Left hindlimb (tissue), 1 donor: ENCODE results near the gene TAOK3.

ENCODE experiments used
- DNase-seq: peaks from one replicate; pipeline ENCODE4 v3.0.0-alpha.2; 2018

TAOK3 gene

DNA sequence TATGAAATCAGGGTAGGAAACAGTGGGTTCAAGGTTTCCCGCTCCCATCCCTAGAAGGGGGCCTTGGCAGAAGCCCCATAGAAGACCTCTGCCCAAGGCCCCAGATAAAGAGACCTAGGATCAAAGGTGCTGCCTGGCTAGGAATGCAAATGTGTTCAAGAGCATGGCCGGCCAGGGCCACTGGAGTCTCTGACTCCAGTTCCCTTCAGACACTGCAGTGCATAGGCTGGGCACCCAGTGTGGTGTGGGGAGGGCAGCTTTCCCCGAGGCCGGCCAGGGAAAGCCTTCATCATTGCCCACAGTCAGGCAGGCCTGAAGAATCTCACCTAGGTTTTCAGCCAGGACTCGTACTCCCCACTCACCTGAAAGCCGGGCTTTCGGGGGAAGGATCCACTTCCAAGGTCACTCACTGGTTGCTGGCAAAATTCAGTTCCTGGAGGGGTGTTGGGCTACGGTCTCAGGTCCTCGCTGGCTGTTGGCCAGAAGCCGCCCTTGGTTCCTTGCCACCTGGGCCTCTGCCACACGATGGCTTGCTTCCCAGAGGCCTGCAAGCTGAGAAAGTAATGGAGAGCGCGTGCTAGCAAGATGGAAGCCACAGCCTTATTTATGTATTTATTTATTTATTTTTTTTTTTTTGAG lies 246.5 kb downstream of the TAOK3 start:
- no peak for DNase-seq

- no peak for DNase-seq
These were observed 247.0 kb downstream of the TAOK3 start for GRCh38 chr12:118125743-118126118.

DNA sequence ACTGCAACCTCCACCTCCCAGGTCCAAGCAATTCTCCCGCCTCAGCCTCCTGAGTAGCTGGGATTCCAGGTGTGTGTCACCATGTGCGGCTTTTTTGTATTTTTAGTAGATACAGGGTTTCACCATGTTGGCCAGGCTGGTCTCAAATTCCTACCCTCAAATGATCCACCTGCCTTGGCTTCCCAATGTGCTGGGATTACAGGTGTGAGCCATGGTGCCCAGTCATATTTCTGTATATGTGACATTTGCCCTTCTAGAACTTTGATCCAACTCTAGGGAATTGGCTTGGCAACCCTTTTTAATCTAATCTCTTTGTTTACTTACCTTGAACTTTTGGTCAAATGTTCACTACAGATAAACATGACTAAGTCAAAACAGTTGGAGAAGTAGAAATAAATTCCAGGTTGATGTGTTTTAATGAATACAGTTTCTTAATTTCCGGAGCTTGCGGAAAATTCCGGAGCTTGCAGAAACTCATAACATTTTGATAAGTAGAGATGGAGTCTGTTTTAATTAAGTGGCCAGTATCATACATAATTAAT lies 248.3 kb downstream of the TAOK3 start:
- no peak for DNase-seq

GRCh38 chr12:118122264-118122663 lies 250.4 kb downstream of the TAOK3 start:
- DNase-seq: no peak

- peak; percentile 48 for DNase-seq
These were observed 251.9 kb downstream of the TAOK3 start for GRCh38 chr12:118120579-118121363.

DNA sequence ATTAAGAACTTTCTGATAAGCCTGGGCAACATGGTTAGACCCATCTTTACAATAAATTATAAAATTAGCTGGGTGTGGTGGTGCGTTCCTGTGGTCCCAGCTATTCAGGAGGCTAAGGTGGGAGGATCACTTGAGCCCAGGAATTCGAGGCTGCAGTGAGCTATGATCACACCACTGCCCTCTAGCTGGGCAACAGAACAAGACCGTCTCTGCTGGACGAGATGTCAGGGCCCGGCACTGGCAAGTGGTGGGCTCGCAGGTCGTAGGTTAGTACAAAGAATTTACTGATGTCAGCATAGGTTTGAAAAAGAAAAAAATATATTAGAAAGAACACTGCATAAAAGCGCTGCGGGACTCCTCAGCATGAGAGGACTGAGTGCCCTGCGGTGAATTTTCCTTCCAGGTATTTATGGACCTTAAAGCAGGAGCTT lies 253.2 kb downstream of the TAOK3 start:
- DNase-seq: no peak

GRCh38 chr12:118109088-118109487 lies 263.6 kb downstream of the TAOK3 start:
- no peak for DNase-seq

DNA sequence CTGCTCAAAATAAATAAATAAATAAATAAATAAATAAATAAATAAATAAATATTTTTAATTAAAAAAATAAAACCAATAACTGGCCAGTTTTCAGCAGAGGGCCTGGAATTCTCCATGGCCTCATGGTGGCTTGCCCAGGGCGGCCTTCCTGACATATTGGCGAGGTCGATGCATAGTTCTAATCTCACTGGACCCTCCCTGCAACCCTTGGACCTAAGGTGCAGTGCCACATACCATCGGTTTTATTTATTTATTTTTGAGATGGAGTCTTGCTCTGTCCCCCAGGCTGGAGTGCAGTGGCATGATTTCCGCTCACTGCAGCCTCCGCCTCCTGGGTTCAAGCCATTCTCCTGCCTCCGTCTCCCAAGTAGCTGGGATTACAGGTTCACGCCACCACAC lies 265.0 kb downstream of the TAOK3 start:
- no peak for DNase-seq

- DNase-seq: no peak
These were observed 265.7 kb downstream of the TAOK3 start for GRCh38 chr12:118107011-118107410.

DNA sequence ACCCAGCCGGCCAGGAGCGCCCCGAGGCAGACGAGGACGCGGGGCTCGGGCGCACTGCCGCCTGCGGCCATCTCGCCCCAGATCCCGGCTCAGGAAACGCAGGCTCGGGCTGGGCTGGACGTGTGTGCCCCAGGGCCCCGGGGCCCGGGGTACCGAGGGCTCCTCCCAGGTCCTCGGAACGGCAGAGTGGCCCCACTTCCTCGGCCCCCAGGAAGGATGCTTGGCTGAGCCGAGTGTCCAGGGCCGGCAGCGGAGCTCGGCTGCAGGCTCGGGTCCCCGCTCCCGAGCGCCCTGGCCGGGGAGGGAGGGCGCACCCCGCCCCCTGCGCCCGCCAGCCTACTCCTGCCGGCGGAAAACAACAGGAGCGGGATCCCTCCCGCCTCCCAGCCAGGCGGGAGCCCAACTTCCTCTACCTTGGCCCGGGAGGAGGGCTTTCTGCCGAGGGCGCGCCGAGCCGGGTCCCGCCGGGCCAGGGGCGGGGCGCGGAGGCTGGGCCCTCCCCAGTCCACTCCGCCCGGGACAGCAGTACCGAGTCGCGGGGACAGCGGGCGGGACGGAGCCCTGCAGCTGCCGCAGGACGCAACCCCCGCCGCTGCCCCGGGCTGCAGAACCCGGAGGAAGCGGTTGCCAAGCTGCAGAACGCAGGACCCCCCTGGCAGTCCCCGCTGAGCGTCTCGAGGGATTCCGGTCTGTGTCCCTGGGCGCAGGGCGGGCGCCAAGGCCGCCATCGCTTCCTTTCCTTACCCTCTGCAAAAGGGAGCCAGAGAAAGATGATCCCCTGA lies 268.9 kb downstream of the TAOK3 start, which contains the start of gene VSIG10:
Gene VSIG10, minus strand, starts transcription at position 411 of the 782 bp plus-strand sequence. Its CDS starts 340 bp downstream, at position 71.
- DNase-seq: peak; percentile 70

- peak; percentile 36 for DNase-seq
These were observed 269.5 kb downstream of the TAOK3 start for GRCh38 chr12:118103201-118103600.

GRCh38 chr12:118102609-118103008 lies 270.1 kb downstream of the TAOK3 start:
- no peak for DNase-seq

DNA sequence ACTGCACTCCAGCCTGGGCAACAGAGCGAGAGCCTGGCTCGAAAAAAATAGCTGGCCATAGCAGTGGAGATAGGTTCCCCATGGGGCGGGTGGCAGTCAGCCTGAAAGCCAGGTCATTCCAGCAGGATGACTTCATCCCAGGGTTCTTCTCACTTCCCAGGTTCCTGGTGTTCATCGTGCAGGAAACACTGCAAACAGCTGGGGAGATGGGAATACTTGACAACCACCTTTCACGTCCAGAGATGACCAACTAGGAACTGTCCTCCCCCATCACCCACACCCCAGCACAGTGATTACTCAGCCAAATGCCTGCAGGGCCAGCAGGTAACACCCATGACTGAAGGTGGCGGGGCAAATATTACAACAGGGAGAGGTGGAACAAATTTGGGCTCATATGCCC lies 270.6 kb downstream of the TAOK3 start:
- DNase-seq: no peak

- DNase-seq: no peak
These were observed 271.7 kb downstream of the TAOK3 start for GRCh38 chr12:118101051-118101450.
